ENCODE data around the gene APMAP.

- TF ChIP-seq CTCF (IDR thresholded peaks at IDR 0.05) (no peak), POLR2AphosphoS5 (IDR thresholded peaks at IDR 0.05; ENCODE audit: insufficient read depth in 1 of 2, low read depth in 1 of 2) (no peak), POLR2A (IDR thresholded peaks at IDR 0.05) (no peak)
Measured at GRCh38 chr20:24942679-24943078, 49.9 kb downstream of the APMAP start.
